NB4 (cell line): ENCODE data around the gene NANOS3.

Experiments
- CTCF ChIP-seq: IDR thresholded peaks from one replicate; pipeline ENCODE4 v1.5.1; 2012; ENCODE audit warnings: low read depth, low read length
- MAX ChIP-seq: IDR thresholded peaks from 2 replicates; pipeline ENCODE4 v1.6.1; 2011; ENCODE audit warnings: low read depth, low read length
- MYC ChIP-seq: IDR thresholded peaks from 2 replicates; pipeline ENCODE4 v1.6.1; 2011; ENCODE audit warnings: low read depth, low read length
- POLR2A ChIP-seq: IDR thresholded peaks from 2 replicates; pipeline ENCODE4 v1.6.1; 2011; ENCODE audit warnings: mild to moderate bottlenecking; ENCODE audit not compliant: insufficient read length; ENCODE audit errors: extremely low read depth

- no peak for TF ChIP-seq CTCF
- no peak for TF ChIP-seq POLR2A
- no peak for TF ChIP-seq MYC
- TF ChIP-seq MAX: no peak
Observed at GRCh38 chr19:13848340-13848677, 28.6 kb upstream of the NANOS3 start.
